H1 (cell line): ENCODE measurements around the gene DMC1. TPM values are rescaled to one million over a fixed set of nuclear protein-coding genes. Genes with fewer than 3 reads are reported as not detected.

ENCODE experiments used
- EP300 ChIP-seq, 2 experiments: IDR thresholded peaks; 1 replicate in 1 of 2; 2 replicates in 1 of 2; pipeline ENCODE4 v1.6.1; 2011 to 2012; ENCODE audit warnings: low read depth in 2 of 2, low read length in 2 of 2, mild to moderate bottlenecking in 2 of 2, borderline replicate concordance in 1 of 2, inconsistent platforms in 1 of 2, moderate library complexity in 1 of 2
- polyA plus RNA-seq, 7 experiments: library from polyadenylated mRNA; depleted of rRNA in 3 of 7; stranded (reverse) in 5 of 7; unstranded in 2 of 7; fragments of >200 nt in 5 of 7; fragments of 200-250 nt in 2 of 7; gene quantifications; 1 replicate in 5 of 7; 2 replicates in 1 of 7; 4 replicates in 1 of 7; pipeline versions ENCODE4 v1.2.1 to v1.2.3, GENCODE V29; 2011 to 2013; ENCODE audit warnings: missing spikeins in 2 of 7, mixed read lengths in 2 of 7
- total RNA-seq: library from RNA; stranded (reverse); fragmentation: NEBNext Ultra II Directional; extraction: Animal tissue kit (Norgen Biotek cat#: 25700); gene quantifications from 2 replicates; pipeline ENCODE4 v1.2.1, GENCODE V29; 2021

DMC1 gene
- total and polyA plus RNA-seq, 2 of the 8 experiments (the other 6 are each of a cell fraction or from before 2014, with no cell fraction given), result 3.8 to 7.2 TPM

- TF ChIP-seq EP300 (IDR thresholded peaks at IDR 0.05; ENCODE audit: borderline replicate concordance in 1 of 2, low read depth in 2 of 2, low read length in 2 of 2), result no peak
Measured at GRCh38 chr22:38565441-38565840, 4.5 kb downstream of the DMC1 start (continued).
